GM19438 (cell line): ENCODE data around the gene FAAH.

ENCODE experiments used
- ATAC-seq: cut with Tn5 transposase; IDR thresholded peaks from one replicate; pipeline ENCODE4 v1.9.1; 2021; ENCODE audit warnings: low read depth; ENCODE audit not compliant: unreplicated experiment

FAAH gene

GRCh38 chr1:46421739-46422138, 27.6 kb downstream of the FAAH start:
- no peak for ATAC-seq

- no peak for ATAC-seq
These were observed 28.2 kb downstream of the FAAH start for GRCh38 chr1:46422261-46422871.

- no peak for ATAC-seq
These were observed 29.6 kb downstream of the FAAH start for GRCh38 chr1:46423574-46424240.

- no peak for ATAC-seq
These were observed 30.6 kb downstream of the FAAH start for GRCh38 chr1:46424730-46425129.

GRCh38 chr1:46425726-46426125, 31.6 kb downstream of the FAAH start:
- ATAC-seq: no peak

- ATAC-seq: no peak
These were observed 33.4 kb downstream of the FAAH start for GRCh38 chr1:46427541-46427940.

GRCh38 chr1:46429436-46429835, 35.3 kb downstream of the FAAH start:
- no peak for ATAC-seq

- ATAC-seq: no peak
These were observed 37.6 kb downstream of the FAAH start for GRCh38 chr1:46431695-46432094.

- ATAC-seq: no peak
These were observed 38.7 kb downstream of the FAAH start for GRCh38 chr1:46432781-46433327.

GRCh38 chr1:46434358-46434757, 40.2 kb downstream of the FAAH start:
- no peak for ATAC-seq

GRCh38 chr1:46436844-46437243, 42.7 kb downstream of the FAAH start:
- no peak for ATAC-seq

- no peak for ATAC-seq
These were observed 43.6 kb downstream of the FAAH start for GRCh38 chr1:46437723-46438122.

- no peak for ATAC-seq
These were observed 44.2 kb downstream of the FAAH start for GRCh38 chr1:46438346-46438745.

- no peak for ATAC-seq
These were observed 46.4 kb downstream of the FAAH start for GRCh38 chr1:46440478-46440877.

- ATAC-seq: peak; percentile 50
These were observed 48.4 kb downstream of the FAAH start for GRCh38 chr1:46442317-46443161.

- ATAC-seq: no peak
These were observed 50.3 kb downstream of the FAAH start for GRCh38 chr1:46444466-46444865.

- ATAC-seq: no peak
These were observed 51.7 kb downstream of the FAAH start for GRCh38 chr1:46445773-46446256.

GRCh38 chr1:46446646-46447498, 52.8 kb downstream of the FAAH start:
- no peak for ATAC-seq

- no peak for ATAC-seq
These were observed 53.5 kb downstream of the FAAH start for GRCh38 chr1:46447499-46448108.
